Measurements from ENCODE around the gene LGALS7.

LGALS7 gene

DNA sequence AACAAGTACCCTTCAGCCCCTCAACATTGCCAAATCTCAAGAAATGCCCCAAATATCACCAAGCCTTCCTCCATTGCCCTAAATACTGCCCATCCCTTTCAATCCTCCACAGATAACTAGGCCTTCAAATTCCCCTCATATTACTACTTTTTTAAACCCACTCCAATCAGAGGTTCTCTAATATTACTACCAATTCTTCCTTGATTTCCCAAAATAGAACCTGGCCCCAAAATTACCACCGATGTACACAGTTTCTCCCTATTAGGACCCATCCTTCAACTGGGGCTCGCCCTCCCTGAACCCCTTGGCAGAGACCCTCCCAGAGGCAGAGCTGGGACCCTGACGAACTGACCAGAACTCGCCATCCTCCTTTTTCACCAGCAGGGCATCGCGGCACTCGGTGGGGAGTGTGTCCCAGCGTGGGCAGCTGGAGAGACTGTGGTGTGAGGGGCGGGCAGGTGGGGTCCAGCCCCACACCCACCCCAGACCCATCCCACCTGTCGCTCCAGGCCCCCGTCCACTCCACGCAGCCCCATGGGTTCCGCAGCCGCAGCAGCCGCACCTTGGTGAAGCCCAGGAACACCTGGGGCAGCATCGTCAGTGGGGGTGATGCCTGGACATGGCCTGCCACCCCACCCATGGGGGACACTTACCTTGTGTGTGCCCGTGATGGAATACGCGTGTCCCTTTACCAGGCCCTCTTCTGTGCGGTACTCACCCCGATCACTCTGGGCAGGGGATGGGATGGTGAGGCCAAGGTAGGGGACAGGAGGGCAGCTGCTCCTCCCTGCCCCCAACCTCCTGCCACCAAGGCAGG is 35.2 kb downstream of the LGALS7 start:
- no peak for DNase-seq (ENCODE audit: low spot score)

DNA sequence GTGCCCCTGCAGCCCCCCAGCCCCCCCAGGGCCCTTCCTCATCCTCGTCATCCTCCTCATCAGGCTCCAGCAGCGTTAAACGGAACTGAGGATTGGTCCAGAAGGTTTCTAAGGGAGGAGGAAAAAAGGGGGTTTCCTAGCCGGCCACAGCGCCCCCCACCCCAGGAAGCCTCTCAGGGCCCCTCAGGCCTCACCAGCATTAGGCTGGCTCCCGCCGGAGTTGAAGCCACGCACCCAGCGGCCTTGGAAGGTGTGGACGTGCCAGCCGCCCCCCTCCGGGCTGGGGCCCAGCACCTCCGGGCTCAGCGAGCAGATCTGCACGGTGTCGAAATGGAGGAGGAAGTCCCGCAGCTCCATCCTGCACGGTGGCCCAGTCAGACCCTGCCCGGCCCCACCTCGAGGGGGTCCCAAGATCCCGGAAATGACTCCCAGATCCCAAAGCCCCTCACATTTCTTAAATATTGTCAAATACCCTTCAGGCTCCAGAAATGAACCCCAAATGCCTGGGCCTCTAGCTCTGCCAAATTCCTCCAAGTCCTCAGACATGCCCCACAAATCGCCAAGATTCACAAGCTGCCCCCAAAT is 35.9 kb downstream of the LGALS7 start:
- DNase-seq (ENCODE audit: low spot score), result no peak

DNA sequence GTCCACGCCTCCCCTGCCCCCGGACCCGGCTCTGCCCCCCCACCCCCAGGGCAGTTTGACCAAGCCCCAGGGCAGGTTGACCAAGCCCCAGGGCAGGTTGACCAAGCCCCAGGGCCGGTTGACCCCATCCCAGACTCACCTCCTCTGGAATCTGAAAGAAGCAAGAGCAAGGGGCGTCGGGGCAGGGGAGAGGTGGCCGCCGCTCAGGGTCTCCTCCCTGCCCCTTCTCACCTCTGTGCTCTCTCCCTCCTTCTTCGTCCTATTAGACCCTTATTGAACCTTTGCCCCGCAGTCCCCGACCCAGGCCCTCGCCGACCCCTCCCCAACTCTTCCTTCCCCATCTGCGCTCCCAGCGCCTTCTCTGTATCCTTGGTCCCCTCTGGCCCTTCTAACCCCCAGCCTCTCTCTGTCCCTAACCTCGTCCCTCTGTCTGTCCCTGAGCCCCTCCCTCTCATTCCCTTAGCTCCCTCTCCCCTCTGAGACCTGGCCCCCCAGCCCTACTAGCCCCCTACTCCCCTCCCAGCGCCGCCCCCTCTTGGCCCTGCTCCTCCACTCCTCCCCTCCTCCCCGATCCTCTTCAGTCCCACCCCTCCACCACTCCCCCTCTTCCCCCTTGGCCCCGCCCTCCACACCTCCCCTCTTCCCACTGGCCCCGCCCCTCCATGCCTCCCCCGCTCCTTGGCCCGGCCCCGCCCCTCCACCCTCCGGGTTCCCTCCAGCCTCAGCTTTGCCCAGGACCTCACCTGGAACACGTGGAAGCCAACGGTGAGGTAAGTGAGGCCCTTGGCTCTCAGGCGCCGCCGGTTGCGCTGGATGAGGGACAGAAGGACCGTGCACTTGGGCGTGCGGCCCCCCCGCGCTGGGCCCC is 36.7 kb downstream of the LGALS7 start:
- peak; percentile 83 for DNase-seq (ENCODE audit: low spot score)

DNA sequence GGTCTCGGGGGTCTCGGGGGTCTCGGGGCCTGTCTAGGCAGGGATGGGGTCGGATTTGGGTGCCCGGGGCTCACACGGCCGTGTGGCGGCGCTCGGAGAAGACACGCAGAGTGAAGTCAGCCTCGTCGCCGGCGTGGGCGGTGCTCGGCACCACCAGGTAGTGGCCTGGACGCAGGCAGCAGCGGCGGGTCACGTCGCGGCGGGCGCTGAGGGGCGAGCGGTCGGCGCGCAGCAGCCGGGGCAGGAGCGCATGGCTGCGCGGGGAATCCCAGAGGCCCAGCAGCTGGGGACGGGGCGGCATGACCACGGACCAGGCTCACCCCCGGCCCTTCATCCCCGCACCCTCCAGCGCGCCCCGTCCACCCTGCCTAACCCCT is 37.3 kb downstream of the LGALS7 start:
- peak; percentile 62 for DNase-seq (ENCODE audit: low spot score)

DNA sequence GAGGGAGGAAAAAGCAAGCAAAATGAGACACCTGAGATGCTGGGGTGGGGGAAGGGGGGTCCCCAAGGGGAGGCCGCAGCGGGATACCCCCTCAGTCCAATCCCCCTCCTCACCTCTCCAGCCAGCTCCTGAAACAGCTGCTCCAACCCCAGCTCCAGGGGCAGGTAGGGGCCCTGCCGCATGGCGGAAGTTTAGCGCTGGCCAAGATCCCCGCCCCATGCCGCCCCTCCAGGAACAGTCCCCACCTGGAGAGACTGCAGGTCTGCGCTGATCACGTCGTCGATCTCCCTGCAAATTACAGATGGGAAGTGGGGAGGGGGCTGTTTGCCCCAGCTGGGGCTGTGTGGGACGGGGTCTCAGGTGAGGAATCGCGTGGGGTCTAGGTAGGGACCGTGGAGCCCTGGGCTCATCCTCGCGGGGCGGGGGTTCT is 38.0 kb downstream of the LGALS7 start:
- no peak for DNase-seq (ENCODE audit: low spot score)

DNA sequence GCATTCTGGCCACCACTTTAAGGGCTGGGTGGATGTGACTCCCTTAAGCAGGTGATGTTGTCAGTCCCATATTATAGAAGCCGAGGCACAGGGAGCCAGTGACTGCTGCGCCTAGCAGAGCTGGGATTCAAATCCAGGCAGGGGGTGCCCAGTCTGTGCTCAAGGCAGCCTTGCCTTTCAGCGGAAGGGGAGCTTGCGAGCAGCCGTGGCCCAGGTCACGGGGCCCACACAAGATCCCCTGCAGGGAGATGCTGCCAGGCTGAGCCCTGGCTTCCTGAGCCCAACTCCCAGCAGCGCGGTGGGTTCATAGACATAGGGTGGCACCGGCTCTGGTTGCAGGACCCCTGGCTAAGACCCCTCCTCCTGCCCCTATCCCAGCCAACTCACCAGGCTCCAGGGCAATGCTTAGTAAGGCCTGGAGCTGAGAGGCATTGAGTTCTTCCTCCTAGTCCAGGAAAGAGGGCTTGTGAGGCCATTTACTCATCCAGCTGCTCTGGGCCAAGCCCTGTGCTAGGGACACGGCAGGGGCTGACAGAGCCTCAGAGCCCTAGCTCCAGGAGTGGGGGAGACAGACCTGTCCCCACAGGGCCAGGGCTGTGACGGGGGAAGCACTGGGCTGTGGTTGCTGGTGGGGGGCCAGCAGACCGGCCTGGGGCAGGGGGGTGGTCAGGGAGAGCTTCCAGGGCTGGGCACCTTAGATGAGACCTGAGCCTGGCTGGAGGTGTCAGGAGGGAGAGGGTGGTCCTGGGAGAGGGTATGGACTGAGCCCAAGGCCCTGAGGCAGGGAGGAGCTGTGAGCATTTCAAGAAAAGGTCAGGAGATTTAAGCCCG is 38.7 kb downstream of the LGALS7 start:
- no peak for DNase-seq (ENCODE audit: low spot score)

DNA sequence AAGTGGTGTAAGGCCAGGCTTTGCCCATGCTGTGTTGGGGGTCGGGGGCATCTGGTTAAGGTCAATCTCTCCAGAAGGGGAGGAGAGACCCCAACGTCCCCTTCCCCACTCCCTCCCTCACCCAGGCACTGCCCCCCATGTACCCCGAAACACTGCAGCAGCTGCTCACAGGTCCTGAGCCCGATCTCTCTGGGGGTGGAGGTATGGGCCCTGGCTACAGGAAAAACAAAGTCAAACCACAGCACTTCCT is 39.2 kb downstream of the LGALS7 start:
- DNase-seq (ENCODE audit: low spot score), result no peak

DNA sequence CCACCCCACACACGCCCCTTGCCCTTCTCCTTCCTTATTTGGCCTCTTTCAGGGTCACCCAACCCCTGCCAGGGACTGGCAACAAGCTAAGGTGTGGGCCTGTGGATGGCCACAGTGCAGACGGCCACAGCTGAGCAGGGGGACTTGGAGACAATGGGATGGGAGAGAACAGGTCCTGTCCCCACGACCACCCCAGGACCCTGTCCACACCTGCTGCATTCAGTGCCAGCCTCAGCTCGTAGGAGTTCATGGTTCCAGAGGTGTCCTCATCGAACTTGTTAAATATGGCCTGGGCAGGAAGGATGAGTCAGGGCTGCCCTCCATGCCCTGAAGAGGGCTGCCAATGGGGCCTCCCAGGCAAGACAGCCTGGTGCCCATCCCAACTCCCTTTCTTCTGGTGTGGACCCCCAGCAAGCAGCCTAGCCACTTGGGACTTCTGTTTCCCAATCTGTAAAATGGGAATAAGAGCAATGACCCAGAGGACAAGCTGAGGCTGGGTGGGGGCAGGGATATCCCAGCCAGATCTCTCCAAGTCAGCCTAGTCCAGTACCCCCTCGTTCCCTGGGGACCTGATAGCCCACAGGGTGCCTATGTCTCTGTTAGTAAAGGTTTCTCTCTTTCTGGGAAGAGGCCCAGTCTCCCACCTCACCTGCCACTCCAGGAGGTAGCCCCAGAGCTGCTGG is 39.7 kb downstream of the LGALS7 start:
- peak; percentile 47 for DNase-seq (ENCODE audit: low spot score)

DNA sequence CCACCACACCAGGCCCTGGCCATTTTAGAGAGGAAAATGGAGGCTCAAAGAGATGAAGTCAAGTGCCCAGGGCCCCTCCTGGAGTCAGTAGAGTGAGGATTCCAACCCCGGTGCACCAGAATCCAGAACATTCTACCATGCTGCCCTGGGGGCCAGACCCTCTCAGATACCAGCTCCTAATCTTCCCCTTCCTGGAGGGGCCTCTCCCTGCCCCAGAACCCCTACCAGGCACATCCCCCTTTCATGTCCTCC is 40.1 kb downstream of the LGALS7 start:
- no peak for DNase-seq (ENCODE audit: low spot score)

DNA sequence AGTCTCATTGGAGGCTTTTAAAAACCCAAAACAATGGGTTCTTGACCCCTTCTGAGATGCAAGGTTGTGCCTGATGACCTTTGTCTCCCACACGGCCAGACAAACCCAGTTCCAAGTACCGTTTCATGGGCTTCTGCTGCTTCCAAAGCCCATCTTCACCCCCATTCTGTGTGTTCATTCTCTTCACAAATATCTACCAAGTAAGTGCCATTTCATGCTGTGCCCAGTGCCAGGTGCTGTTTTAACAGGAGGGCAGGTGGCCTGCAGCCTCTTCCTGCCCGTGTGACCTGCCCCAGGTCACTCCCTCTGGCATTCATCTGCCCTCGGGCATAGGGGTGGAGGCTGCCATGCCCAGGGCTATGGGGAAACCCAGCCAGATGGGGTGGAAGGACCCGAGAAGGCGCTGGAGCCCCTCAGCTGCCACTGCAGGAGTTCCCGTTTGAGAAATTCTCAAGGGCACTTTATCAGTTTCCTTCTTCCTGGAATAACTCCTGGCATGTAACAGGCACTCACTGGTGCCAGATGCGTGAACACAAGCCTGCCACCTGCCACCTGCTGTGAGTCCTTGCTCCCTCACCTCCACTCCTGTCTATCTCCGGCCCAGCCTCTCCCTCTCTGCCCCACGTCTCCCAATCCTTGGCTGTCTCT is 41.5 kb downstream of the LGALS7 start:
- DNase-seq (ENCODE audit: low spot score), result no peak

DNA sequence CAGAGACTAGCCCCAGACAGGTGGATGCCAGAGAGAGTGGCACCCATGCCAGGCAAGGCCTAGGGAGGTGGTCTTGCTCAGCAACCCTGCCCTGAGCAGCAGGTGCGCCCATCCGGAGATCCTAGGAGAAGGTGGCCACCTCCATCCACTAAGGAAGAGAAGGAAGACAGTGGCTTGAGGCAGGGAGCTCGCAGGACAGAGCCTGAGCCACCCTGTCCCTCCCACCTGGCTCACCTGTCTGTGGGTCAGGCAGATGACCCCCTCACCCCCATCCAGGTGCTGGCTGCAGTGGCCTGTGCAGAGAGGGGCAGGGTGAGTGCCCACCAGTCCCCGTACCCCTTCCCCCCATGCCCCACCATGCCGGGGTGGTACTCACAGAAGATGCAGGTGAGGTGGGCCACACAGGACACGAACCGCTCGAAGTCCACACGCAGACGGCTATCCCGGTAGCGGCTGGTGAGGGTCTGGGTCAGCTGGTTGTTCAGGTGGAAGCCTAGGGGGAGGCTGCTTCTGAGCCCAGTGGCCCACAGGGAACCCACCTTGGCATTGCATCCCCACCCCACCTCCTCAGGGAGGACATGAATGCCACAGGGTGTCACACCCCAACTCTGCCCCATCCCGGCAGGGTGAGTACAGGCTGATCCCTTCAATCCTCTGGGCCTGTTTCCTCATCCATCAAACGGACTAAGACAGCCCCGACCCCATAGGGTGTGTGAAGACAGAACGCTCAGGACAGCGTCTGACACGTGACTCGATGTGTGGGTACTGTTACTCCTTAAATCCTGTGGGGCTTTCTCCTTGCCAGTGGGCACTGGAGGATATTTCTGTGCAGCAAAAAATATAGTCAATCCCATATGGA is 42.4 kb downstream of the LGALS7 start:
- no peak for DNase-seq (ENCODE audit: low spot score)

DNA sequence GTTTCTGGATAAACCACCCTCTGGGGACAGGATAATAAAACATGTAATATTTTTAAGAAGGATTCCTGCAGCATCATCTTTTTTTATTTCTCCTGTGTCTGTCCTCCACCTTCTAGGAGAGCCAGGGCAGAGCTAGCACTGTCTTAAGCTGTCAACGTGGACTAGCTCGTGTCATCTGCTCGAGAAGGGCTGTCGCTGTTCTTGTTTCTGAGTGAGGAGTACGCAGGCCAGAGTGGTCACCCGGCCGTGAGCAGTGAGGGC is 42.9 kb downstream of the LGALS7 start:
- no peak for DNase-seq (ENCODE audit: low spot score)

DNA sequence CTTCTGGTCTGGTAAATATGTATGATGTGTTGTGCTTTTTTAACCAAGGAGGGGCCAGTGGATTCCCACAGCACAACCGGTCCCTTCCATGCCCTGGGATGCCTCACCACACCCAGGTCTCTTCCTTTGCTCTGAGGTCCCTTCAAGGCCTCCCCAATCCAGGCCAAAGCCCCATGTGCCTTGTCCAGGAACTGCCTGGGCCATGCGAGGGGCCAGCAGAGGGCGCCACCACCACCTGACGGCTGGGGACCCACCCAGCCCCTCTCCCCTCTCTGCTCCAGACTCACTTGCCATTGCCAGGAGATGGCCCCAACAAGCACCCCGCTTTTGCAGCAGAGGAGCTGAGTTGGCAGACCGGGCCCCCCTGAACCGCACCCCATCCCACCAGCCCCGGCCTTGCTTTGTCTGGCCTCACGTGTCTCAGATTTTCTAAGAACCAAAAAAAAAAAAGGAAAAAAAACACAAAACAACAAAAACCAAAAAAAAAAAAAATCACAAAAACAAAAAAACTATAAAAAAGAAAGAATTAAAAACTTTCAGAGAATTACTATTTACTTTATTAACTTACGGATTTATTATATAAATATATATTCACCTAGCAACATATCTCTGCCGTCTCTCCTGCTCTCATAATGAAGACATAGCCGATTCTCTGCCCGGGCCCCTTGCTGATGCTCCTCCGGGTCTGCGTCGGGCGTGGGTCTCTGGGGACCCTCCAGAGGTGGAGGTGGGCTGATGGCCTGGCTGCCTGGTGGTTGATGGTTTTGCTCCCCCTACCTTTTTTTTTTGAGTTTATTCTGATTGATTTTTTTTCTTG is 43.5 kb downstream of the LGALS7 start:
- DNase-seq (ENCODE audit: low spot score), result peak; percentile 74

DNA sequence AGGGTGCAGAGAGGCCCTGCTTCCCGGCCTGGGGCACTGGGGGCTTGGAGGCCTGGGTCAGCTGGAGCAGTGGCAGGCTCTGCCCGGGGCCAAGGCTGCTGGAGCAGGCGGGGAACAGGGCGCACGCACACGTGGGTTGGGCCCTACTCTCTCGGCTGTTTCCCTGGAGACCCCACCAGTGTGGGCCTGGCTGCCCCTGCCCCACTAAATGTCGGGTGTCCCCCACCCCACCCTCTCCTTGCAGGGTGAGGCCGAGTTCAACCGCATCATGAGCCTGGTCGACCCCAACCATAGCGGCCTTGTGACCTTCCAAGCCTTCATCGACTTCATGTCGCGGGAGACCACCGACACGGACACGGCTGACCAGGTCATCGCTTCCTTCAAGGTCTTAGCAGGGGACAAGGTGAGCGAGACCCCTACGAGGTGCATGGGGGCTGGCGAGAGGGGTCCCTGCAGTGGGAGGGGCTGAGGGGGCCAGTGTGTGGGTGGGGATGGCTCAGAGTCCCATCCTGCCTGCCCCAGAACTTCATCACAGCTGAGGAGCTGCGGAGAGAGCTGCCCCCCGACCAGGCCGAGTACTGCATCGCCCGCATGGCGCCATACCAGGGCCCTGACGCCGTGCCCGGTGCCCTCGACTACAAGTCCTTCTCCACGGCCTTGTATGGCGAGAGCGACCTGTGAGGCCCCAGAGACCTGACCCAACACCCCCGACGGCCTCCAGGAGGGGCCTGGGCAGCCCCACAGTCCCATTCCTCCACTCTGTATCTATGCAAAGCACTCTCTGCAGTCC is 44.4 kb downstream of the LGALS7 start:
- DNase-seq (ENCODE audit: low spot score), result no peak

DNA sequence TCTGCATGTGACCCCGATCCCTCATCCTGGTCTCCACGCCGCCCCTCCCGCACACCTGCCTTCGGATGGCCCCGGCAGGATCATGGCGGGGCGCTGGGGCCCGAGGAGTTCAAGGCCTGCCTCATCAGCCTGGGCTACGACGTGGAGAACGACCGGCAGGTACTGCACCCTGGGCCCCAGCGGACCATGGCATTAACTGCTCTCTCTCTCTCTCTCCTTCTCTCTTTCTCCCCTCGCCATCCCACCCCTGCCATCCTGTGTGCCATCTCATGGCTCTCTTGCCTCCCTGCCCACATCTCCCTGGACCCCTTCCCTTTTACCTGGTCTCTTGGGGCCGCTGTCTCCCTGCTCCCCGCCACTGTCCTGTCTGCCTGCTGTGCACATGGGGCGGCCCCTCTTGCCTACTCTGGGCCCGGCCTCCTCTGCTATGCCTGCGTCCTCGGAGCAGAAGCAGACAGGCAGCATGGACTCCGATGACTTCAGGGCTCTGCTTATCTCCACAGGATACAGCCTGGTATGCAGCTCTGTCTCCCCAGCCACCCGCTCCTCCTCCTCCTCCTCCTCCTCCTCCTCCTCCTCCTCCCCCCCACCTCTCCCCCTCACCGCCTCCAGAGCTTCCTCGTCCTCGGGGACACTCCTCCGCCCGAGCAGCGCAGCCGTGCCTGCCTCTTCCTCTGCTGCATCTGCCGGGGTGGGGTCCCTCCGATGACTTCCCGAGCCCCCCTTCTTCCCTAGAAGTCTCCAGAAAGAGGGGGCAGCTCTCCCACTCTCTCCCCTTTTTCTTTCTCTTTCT is 45.3 kb downstream of the LGALS7 start:
- no peak for DNase-seq (ENCODE audit: low spot score)

DNA sequence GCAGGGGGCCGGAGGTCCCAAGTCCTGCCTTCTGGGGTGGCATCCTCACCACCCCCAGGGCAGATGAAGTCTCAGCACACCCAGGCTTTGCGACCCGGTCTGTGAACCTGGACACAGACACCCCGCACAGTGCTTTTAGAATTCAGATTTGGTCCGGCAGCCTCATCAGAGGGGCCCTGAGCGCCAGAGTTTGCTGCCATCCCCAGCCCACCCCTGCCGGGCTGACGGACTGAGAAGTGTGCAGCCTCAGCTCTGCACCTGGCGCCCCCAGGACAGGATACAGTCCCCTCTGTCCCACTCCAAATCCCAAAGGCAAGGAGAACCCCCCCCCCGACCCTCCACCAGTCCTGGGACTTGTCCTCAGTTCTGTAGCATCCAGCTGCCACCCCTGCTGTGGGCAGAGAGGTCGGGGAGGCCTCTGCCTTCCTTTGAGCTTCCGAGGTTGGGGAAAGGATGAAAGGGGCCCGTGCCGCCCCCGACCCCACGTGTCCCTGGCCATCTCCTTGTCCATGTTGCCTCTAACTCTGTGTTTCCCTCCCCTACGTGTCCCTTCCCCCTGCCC is 45.9 kb downstream of the LGALS7 start:
- DNase-seq (ENCODE audit: low spot score), result no peak

DNA sequence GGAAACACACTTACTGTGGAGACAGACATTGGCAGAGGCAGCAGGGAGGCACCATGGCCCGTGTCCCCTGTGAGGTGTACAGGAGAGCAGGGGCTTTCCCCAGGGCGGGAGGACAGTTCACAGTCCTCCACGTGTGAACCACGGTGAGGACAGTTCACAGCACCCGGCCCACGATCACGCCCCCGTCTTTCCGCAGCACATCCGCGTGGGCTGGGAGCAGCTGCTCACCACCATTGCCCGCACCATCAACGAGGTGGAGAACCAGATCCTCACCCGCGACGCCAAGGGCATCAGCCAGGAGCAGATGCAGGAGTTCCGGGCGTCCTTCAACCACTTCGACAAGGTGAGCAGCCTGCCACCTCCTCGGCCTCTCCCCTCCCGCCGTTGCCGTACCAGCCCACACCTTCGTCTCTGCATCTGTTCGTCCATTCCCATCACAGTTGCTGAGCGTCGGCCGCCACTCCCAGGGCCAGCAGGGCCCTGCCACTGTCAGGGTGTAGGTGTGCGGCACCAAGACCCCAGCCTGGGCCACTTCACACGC is 46.5 kb downstream of the LGALS7 start:
- no peak for DNase-seq (ENCODE audit: low spot score)

DNA sequence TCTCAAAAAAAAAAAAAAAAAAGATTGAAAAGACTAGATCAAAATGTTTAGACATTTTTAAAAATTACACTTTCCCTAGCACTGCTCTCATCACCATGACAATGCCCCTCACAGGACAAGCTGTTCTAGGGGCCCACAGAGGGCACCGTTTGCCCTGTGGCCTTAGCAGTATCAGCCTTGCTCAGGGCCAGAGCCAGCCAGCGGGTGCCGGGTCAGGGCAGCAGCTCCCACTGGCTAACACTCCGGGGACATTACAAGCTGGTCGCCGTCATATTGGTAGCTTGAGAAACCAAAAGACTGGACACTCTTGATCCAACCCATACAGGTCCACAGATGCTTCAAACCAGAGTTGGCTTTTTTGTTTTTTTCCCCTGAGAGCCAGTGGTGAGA is 47.0 kb downstream of the LGALS7 start:
- no peak for DNase-seq (ENCODE audit: low spot score)
